ENCODE data around the gene B4GALNT3. TPM values are rescaled to one million over a fixed set of nuclear protein-coding genes. Genes with fewer than 3 reads are reported as not detected.

B4GALNT3 gene
- total and polyA plus RNA-seq, 2 of the 13 experiments (the other 11 are each of a cell fraction or from before 2014, with no cell fraction given) = 3.2 to 4.4 TPM

- TF ChIP-seq, protein P1, sequence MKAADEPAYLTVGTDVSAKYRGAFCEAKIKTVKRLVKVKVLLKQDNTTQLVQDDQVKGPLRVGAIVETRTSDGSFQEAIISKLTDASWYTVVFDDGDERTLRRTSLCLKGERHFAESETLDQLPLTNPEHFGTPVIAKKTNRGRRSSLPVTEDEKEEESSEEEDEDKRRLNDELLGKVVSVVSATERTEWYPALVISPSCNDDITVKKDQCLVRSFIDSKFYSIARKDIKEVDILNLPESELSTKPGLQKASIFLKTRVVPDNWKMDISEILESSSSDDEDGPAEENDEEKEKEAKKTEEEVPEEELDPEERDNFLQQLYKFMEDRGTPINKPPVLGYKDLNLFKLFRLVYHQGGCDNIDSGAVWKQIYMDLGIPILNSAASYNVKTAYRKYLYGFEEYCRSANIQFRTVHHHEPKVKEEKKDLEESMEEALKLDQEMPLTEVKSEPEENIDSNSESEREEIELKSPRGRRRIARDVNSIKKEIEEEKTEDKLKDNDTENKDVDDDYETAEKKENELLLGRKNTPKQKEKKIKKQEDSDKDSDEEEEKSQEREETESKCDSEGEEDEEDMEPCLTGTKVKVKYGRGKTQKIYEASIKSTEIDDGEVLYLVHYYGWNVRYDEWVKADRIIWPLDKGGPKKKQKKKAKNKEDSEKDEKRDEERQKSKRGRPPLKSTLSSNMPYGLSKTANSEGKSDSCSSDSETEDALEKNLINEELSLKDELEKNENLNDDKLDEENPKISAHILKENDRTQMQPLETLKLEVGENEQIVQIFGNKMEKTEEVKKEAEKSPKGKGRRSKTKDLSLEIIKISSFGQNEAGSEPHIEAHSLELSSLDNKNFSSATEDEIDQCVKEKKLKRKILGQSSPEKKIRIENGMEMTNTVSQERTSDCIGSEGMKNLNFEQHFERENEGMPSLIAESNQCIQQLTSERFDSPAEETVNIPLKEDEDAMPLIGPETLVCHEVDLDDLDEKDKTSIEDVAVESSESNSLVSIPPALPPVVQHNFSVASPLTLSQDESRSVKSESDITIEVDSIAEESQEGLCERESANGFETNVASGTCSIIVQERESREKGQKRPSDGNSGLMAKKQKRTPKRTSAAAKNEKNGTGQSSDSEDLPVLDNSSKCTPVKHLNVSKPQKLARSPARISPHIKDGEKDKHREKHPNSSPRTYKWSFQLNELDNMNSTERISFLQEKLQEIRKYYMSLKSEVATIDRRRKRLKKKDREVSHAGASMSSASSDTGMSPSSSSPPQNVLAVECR (CRISPR knock-in tag; IDR thresholded peaks at IDR 0.05; ENCODE audit: borderline replicate concordance) = no peak; the same call in 1 of the 2 replicates
- TF ChIP-seq SIN3A (IDR thresholded peaks at IDR 0.05; ENCODE audit: borderline replicate concordance, low read depth, low read length) (no peak), RXRB (CRISPR knock-in tag; IDR thresholded peaks at IDR 0.05; ENCODE audit: borderline replicate concordance) (peak; percentile 27; the same call in 1 of the 2 replicates), BCL6 (CRISPR knock-in tag; IDR thresholded peaks at IDR 0.05) (peak; percentile 89), FOXP1 (IDR thresholded peaks at IDR 0.05) (no peak), FOXP1 (CRISPR knock-in tag; IDR thresholded peaks at IDR 0.05) (peak; percentile 64), SKI (IDR thresholded peaks at IDR 0.05; ENCODE audit: partially characterized antibody) (peak; percentile 19), MEIS2 (CRISPR knock-in tag; IDR thresholded peaks at IDR 0.05) (no peak), ZMYM4 (CRISPR knock-in tag; IDR thresholded peaks at IDR 0.05) (peak; percentile 26; the same call in 1 of the 2 replicates), CHD4 (IDR thresholded peaks at IDR 0.05; ENCODE audit: borderline replicate concordance, low read length) (no peak), ATF4 (CRISPR knock-in tag; IDR thresholded peaks at IDR 0.05) (no peak), ZNF792 (CRISPR knock-in tag; IDR thresholded peaks at IDR 0.05) (no peak), CTCF (CRISPR knock-in tag; IDR thresholded peaks at IDR 0.05) (no peak; the same call in 1 of the 2 replicates)
- TF ChIP-seq, protein P2, sequence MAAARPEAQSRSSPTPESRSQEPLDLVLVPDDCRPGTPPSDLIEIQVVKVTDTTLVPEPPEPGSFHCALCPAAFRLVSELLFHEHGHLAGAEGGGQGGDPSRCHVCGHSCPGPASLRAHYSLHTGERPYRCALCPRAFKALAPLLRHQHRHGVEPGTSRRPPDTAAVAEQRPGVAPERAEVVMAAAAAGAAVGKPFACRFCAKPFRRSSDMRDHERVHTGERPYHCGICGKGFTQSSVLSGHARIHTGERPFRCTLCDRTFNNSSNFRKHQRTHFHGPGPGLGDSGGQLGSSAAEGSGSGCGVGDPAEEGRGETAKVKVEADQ (CRISPR knock-in tag; IDR thresholded peaks at IDR 0.05; ENCODE audit: borderline replicate concordance) = no peak
- TF ChIP-seq, protein P3, sequence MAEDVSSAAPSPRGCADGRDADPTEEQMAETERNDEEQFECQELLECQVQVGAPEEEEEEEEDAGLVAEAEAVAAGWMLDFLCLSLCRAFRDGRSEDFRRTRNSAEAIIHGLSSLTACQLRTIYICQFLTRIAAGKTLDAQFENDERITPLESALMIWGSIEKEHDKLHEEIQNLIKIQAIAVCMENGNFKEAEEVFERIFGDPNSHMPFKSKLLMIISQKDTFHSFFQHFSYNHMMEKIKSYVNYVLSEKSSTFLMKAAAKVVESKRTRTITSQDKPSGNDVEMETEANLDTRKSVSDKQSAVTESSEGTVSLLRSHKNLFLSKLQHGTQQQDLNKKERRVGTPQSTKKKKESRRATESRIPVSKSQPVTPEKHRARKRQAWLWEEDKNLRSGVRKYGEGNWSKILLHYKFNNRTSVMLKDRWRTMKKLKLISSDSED (CRISPR knock-in tag; IDR thresholded peaks at IDR 0.05) = no peak
- TF ChIP-seq, protein P4, sequence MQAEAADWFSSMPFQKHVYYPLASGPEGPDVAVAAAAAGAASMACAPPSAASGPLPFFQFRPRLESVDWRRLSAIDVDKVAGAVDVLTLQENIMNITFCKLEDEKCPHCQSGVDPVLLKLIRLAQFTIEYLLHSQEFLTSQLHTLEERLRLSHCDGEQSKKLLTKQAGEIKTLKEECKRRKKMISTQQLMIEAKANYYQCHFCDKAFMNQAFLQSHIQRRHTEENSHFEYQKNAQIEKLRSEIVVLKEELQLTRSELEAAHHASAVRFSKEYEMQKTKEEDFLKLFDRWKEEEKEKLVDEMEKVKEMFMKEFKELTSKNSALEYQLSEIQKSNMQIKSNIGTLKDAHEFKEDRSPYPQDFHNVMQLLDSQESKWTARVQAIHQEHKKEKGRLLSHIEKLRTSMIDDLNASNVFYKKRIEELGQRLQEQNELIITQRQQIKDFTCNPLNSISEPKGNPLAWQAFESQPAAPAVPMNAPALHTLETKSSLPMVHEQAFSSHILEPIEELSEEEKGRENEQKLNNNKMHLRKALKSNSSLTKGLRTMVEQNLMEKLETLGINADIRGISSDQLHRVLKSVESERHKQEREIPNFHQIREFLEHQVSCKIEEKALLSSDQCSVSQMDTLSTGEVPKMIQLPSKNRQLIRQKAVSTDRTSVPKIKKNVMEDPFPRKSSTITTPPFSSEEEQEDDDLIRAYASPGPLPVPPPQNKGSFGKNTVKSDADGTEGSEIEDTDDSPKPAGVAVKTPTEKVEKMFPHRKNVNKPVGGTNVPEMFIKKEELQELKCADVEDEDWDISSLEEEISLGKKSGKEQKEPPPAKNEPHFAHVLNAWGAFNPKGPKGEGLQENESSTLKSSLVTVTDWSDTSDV (CRISPR knock-in tag; IDR thresholded peaks at IDR 0.05) = no peak
Observed at GRCh38 chr12:570921-571794, 111.4 kb downstream of the B4GALNT3 start (continued).
